Peyer's patch (tissue), 4 donors: ENCODE measurements around the gene GRIPAP1.

Experiments used
- POLR2A ChIP-seq, 2 donors: fragments of 450-650 bp; IDR thresholded peaks; one replicate each; pipeline ENCODE4 v1.5.1; 2017; ENCODE audit warnings: antibody characterized with exemption in 2 of 2, mild to moderate bottlenecking in 2 of 2, moderate library complexity in 2 of 2
- TF ChIP-seq, protein P1 (sequence below), 6 experiments: fragments of 450-650 bp in 4 of 6; fragments of 200-600 bp in 2 of 6; sonication (generic) in 1 of 6; IDR thresholded peaks; one replicate each; pipeline ENCODE4 v1.5.1; 2017 to 2019; ENCODE audit warnings: antibody characterized with exemption in 6 of 6, mild to moderate bottlenecking in 3 of 6, moderate library complexity in 1 of 6

- TF ChIP-seq, protein P1, sequence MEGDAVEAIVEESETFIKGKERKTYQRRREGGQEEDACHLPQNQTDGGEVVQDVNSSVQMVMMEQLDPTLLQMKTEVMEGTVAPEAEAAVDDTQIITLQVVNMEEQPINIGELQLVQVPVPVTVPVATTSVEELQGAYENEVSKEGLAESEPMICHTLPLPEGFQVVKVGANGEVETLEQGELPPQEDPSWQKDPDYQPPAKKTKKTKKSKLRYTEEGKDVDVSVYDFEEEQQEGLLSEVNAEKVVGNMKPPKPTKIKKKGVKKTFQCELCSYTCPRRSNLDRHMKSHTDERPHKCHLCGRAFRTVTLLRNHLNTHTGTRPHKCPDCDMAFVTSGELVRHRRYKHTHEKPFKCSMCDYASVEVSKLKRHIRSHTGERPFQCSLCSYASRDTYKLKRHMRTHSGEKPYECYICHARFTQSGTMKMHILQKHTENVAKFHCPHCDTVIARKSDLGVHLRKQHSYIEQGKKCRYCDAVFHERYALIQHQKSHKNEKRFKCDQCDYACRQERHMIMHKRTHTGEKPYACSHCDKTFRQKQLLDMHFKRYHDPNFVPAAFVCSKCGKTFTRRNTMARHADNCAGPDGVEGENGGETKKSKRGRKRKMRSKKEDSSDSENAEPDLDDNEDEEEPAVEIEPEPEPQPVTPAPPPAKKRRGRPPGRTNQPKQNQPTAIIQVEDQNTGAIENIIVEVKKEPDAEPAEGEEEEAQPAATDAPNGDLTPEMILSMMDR (IDR thresholded peaks at IDR 0.05): no peak
- no peak for TF ChIP-seq POLR2A (IDR thresholded peaks at IDR 0.05)
Observed at GRCh38 chrX:48948589-48948988, 53.5 kb downstream of the GRIPAP1 start.
